Testis (tissue), 2 donors: ENCODE data around the gene ORM1.

Experiments
- CTCF ChIP-seq, 3 experiments: fragments of 450-650 bp in 2 of 3; fragments of 200-600 bp in 1 of 3; sonication (generic) in 1 of 3; IDR thresholded peaks; one replicate each; pipeline ENCODE4 v1.5.1; 2016 to 2019; ENCODE audit warnings: antibody characterized with exemption in 3 of 3, mild to moderate bottlenecking in 2 of 3, moderate library complexity in 1 of 3
- POLR2A ChIP-seq: fragments of 450-650 bp; IDR thresholded peaks from one replicate; pipeline ENCODE4 v1.6.1; 2017; ENCODE audit warnings: antibody characterized with exemption, mild to moderate bottlenecking, moderate library complexity

- TF ChIP-seq CTCF (IDR thresholded peaks at IDR 0.05) (no peak), POLR2A (no peak)
These were observed 39.3 kb upstream of the ORM1 start for GRCh38 chr9:114283551-114284111.
